ENCODE data around the gene TULP4.

DNA sequence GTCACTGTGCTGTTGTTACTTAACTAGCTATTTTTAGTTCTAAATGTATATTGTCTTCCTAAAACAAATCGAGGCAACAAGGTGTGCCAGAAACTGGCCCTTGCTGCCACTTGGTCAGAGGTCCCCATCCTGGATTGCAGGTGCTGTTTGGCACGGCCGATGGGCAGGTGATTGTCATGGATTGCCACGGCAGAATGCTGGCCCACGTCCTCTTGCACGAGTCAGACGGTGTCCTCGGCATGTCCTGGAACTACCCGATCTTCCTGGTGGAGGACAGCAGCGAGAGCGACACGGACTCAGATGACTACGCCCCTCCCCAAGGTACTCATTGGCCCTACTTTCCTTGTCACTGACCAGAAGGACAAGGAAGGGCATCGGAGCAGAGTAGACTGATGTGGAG is 136.6 kb downstream of the TULP4 start:
- TF ChIP-seq, protein P1, sequence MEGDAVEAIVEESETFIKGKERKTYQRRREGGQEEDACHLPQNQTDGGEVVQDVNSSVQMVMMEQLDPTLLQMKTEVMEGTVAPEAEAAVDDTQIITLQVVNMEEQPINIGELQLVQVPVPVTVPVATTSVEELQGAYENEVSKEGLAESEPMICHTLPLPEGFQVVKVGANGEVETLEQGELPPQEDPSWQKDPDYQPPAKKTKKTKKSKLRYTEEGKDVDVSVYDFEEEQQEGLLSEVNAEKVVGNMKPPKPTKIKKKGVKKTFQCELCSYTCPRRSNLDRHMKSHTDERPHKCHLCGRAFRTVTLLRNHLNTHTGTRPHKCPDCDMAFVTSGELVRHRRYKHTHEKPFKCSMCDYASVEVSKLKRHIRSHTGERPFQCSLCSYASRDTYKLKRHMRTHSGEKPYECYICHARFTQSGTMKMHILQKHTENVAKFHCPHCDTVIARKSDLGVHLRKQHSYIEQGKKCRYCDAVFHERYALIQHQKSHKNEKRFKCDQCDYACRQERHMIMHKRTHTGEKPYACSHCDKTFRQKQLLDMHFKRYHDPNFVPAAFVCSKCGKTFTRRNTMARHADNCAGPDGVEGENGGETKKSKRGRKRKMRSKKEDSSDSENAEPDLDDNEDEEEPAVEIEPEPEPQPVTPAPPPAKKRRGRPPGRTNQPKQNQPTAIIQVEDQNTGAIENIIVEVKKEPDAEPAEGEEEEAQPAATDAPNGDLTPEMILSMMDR (optimal IDR thresholded peaks at IDR 0.05 in 1 of 3, IDR thresholded peaks at IDR 0.05 in 1 of 3, conservative IDR thresholded peaks at IDR 0.05 in 1 of 3; ENCODE audit: extremely low read depth in 1 of 3, insufficient read depth in 2 of 3, low read length in 3 of 3): no peak
- no peak for TF ChIP-seq EZH2 (IDR thresholded peaks at IDR 0.05; ENCODE audit: low read length)

Data from keratinocyte (primary cell).